Measurements from ENCODE around the gene MLXIPL.
"Not testable (repeated sequence)": the region's sequence is repeated elsewhere in the genome, so short reads cannot be mapped to it uniquely, and the experiment has no call there.

MLXIPL gene

DNA sequence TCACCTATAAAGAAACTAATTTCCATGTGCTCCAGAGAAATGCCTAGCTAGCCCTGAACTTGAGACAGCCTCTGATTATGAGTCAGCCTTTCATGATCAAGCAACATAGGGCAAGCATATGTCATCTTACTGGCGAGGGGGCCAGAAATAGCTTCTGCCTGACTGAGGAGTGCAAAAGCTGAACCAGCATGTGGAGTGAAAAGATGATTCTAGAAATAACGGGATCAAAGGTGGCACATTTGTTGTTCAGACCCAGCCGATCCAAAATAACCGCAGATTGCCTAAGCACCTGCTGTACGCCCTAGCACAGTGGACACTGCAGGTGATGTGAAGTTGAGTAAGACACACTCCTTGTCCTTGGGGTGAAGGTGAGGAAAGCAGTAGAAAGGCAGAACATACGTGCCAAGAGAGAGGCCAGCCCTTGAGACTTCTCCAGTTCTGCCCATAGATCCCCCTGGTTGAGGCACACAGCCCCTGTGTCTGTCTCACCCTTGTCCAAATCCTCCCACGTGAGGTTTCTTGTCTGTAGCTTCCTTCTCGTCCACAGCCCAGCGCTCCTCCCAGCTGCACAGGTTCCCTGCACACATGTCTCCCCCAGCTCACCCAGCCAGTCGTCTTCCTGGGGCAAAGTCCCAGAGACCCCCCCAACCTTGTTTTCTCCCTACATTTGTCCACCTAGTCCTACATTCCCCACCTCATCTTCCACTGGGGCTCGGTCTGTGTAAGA, 64.0 kb downstream of the MLXIPL start:
- H3K36me3 ChIP-seq, result peaks cover 0 to 6% (median 5%) of the 10 kb centered on the region in 11 experiments; a peak in 10 of 22 replicates
- H3K27ac ChIP-seq, result peak overlapping the region in 2 of 11 experiments; percentile 40; a peak in 3 of 22 replicates
- 0 out of 22 replicates have a peak overlapping the region, but pooled peaks of 3 of the 11 experiments have one; percentile 1 to 31 (median 14) for H3K9ac ChIP-seq
- no peak overlapping the region for H3K4me3 ChIP-seq
- no peaks in the 10 kb centered on the region for H3K27me3 ChIP-seq
- H3K4me1 ChIP-seq, result peaks cover 25 to 42% (median 33%) of the 10 kb centered on the region in 10 experiments
- peaks cover 0 to 8% (median 3%) of the 10 kb centered on the region in 11 experiments; a peak in 5 of 22 replicates for H3K9me3 ChIP-seq (replicated peaks in 1 of 11)
- TF ChIP-seq Cebpa-rat (IDR thresholded peaks at IDR 0.05), result no peak
- peaks cover 13 to 18% (median 16%) of the 10 kb centered on the region in 11 experiments; a peak in 20 of 22 replicates for H4K20me1 ChIP-seq
- peak overlapping the region in 10 of 11 experiments; percentile 10 to 80 (median 28); a peak in 12 of 22 replicates for H3K4me2 ChIP-seq

DNA sequence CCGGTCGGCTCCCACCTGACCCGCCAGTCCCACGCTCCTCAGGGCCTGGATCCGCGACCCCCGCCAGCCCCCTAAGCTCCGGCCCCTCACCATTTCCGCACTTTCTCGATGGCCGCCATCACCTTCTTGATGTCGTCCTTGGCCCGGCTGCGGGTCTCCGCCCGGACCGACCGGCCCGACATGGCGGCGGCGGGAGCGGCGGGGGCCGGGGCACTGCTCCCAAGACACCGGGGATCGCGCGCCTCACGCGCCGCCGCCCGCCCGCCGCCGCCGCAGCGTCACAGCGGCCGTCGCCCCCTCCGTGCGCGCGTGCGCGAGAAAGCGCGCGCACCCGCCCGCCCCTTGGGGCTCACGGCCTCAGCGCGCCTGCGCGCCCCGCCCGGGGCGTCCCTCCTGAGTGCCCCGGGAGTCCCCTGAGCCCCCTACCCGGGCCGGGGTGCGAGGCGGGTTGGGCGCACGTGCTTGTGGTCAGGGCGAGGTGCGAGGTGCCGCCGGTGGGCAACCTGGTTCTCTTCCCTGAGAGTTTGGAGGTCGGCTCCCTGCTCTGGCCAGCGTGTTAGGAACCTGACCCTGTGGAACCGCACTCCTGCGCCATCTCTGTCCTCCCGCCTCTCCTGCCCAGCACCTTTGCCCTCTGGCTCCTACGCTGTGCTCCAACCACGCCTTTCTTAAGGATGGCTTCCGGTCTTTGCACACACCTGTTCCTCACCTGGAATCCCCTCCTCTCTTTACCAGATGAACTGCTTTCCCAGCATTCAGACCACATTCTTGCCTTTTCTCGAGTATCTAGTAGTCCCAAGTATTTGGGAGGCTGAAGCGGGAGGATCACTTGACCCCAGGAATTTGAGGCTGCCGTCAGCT, 66.7 kb downstream of the MLXIPL start, which contains the start of gene BCL7B:
TSS of gene BCL7B (minus strand) at position 294 of the 861 bp plus-strand sequence. CDS start at position 182, 112 bp downstream.
- H3K9me3 ChIP-seq (replicated peaks in 1 of 11), result peaks cover 0 to 7% (median 2%) of the 10 kb centered on the region in 11 experiments; a peak in 5 of 22 replicates
- H3K4me3 ChIP-seq, result peak within 1 kb of the TSS; percentile 78 to 95 (median 84)
- TF ChIP-seq Cebpa-rat (IDR thresholded peaks at IDR 0.05), result no peak
- peaks cover 23 to 43% (median 41%) of the 10 kb centered on the region in 11 experiments; a peak in 21 of 22 replicates for H4K20me1 ChIP-seq
- H3K4me1 ChIP-seq, result peaks cover 25 to 53% (median 37%) of the 10 kb centered on the region in 10 experiments
- peak within 1 kb of the TSS; percentile 97 to 100 (median 99) for H3K9ac ChIP-seq
- H3K4me2 ChIP-seq, result peak within 1 kb of the TSS; percentile 88 to 99 (median 95)
- no peaks in the 10 kb centered on the region for H3K27me3 ChIP-seq
- peaks cover 18 to 32% (median 30%) of the 10 kb centered on the region in 11 experiments for H3K36me3 ChIP-seq
- peak within 1 kb of the TSS; percentile 96 to 100 (median 99) for H3K27ac ChIP-seq

DNA sequence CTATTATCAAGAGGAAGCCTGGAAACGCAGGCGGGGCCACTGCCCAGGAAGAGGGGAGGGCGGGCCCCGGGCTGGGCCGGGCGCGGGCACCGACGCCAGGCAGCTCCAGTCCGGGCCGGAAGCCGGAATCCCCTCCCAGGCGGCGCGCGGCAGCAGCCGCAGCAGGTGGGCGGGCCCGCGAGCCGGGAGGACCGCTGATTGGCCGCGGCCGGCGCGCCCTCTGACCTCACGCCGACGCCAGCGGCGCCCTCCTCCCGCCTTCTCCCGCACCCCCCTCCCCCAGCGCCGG, 67.3 kb downstream of the MLXIPL start:
- Histone ChIP-seq H3K27me3 (no peaks in the 10 kb centered on the region), H3K4me2 (peak overlapping the region; percentile 88 to 99 (median 95); a peak in 20 of 22 replicates), H3K9ac (peak overlapping the region; percentile 97 to 100 (median 99)), H3K36me3 (peaks cover 23 to 37% (median 35%) of the 10 kb centered on the region in 11 experiments), H3K9me3 (replicated peaks in 1 of 11) (0 out of 22 replicates have a peak, but pooled peaks cover 0 to 1% (median 0%) of the 10 kb centered on the region in 11 experiments), H3K4me1 (peaks cover 25 to 53% (median 37%) of the 10 kb centered on the region in 10 experiments), H3K4me3 (peak overlapping the region; percentile 78 to 95 (median 84)), H4K20me1 (peaks cover 23 to 49% (median 47%) of the 10 kb centered on the region in 11 experiments; a peak in 21 of 22 replicates), H3K27ac (peak overlapping the region; percentile 96 to 100 (median 99))
- TF ChIP-seq Cebpa-rat (IDR thresholded peaks at IDR 0.05), result no peak

DNA sequence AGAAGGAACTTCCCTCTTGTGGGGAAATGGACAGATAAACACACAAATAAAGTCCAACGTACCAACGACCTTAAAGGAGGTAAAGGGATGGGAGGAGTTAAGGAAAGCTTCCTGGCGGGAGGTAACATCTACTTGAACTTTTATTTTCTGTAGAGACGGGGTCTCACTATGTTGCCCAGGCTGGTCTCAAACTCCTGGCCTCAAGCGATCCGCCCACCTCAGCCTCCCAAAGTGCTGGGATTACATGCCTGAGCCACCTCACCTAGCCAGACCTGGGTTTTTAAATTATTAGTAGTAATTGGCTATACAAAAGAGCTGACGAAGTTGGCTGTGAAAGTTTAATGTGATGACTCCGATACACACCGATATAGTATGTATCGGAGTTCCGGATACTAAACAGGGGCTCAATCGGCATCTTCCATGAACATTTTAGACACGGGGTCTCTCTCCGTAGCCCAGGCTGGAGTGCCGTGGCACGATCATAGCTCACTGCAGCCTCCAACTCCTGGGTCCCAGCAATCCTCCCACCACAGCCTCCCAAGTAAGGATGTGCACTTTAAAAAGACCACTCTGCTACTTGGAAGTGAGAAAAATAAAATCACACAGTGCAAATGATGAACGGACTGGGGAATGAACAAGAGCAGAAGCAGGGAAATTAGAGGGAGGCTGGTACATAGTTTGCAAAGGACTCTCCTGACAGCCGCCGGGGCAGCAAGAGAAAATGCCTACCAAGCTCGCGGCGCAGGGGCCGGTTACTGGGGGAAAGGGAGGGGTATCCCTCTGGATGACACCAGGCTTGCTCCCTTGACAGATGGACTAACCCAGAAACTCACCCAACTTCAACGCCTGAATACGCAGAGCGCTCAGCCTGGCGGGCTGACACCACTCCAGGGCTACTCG, 67.9 kb downstream of the MLXIPL start:
- peaks cover 29 to 43% (median 41%) of the 10 kb centered on the region in 11 experiments for H3K36me3 ChIP-seq
- H4K20me1 ChIP-seq, result peaks cover 23 to 55% (median 53%) of the 10 kb centered on the region in 11 experiments; a peak in 21 of 22 replicates
- H3K4me3 ChIP-seq, result peak overlapping the region; percentile 78 to 95 (median 84)
- no peak for TF ChIP-seq Cebpa-rat (IDR thresholded peaks at IDR 0.05)
- H3K4me2 ChIP-seq, result peak overlapping the region; percentile 88 to 99 (median 95)
- H3K4me1 ChIP-seq, result peaks cover 25 to 53% (median 37%) of the 10 kb centered on the region in 10 experiments
- H3K9me3 ChIP-seq (replicated peaks in 1 of 11), result no peaks in the 10 kb centered on the region
- H3K9ac ChIP-seq, result peak overlapping the region; percentile 97 to 100 (median 99)
- peak overlapping the region; percentile 17 to 100 (median 98); a peak in 21 of 22 replicates for H3K27ac ChIP-seq
- H3K27me3 ChIP-seq, result no peaks in the 10 kb centered on the region

DNA sequence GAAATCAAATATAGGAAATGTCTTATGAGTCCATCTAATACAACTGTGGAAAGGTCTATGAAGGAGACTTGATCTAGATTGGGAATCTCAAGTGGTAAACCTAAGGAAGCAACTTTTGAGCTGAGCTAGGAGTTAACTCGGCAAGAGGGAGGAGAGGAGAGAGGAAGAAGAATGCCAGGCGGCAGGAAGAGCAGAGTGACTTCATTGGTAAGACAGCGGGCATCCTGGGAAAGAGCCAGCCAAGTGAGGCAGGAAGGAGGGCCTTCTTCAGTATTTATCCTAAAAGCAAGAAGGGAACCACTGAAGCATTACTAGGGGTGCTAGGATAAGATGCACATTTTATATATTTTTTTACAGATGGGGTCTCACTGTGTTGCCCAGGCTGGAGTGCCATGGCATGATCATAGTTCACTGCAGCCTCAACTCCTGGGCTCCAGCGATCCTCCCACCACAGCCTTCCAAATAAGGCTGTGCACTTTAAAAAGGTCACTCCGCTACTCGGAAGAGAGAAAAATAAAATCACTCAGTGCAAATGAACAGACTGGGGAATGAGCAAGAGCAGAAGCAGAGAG, 68.8 kb downstream of the MLXIPL start:
- H3K27me3 ChIP-seq, result no peaks in the 10 kb centered on the region
- peak overlapping the region; percentile 97 to 100 (median 99); a peak in 19 of 22 replicates for H3K9ac ChIP-seq
- no peak for TF ChIP-seq Cebpa-rat (IDR thresholded peaks at IDR 0.05)
- peaks cover 23 to 61% (median 58%) of the 10 kb centered on the region in 11 experiments; a peak in 21 of 22 replicates for H4K20me1 ChIP-seq
- H3K27ac ChIP-seq, result peak overlapping the region in 1 of 11 experiments; percentile 56; a peak in 3 of 22 replicates
- H3K4me1 ChIP-seq, result peaks cover 23 to 49% (median 35%) of the 10 kb centered on the region in 10 experiments
- H3K4me3 ChIP-seq, result peak overlapping the region in 8 of 10 experiments; percentile 78 to 95 (median 83); a peak in 14 of 20 replicates
- peak overlapping the region; percentile 88 to 99 (median 95) for H3K4me2 ChIP-seq
- H3K9me3 ChIP-seq (replicated peaks in 1 of 11), result no peaks in the 10 kb centered on the region
- peaks cover 37 to 51% (median 49%) of the 10 kb centered on the region in 11 experiments for H3K36me3 ChIP-seq

DNA sequence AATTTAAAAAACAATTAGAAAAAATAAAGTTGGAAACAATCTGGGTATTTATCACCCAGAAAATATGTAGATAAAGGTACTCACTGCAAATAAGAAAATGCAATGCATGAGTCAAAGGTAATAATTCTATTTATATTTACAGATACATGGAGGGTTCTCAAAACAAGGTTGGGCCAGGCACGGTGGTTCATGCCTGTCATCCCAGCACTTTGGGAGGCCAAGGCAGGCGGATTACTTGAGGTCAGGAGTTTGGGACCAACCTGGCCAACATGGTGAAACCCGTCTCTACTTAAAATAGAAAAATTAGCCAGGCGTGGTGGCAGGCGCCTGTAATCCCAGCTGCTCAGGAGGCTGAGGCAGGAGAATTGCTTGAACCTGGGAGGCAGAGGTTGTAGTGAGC, 74.2 kb downstream of the MLXIPL start:
- Histone ChIP-seq H3K4me1 (peaks cover 0 to 17% (median 3%) of the 10 kb centered on the region in 10 experiments; a peak in 17 of 20 replicates), H3K36me3 (peaks cover 86 to 97% (median 96%) of the 10 kb centered on the region in 11 experiments), H4K20me1 (peaks cover 51 to 96% (median 90%) of the 10 kb centered on the region in 11 experiments; a peak in 21 of 22 replicates)
- H3K27me3 ChIP-seq; H3K4me2 ChIP-seq; H3K27ac ChIP-seq; H3K9me3 ChIP-seq (replicated peaks in 1 of 11); H3K9ac ChIP-seq; H3K4me3 ChIP-seq: not testable (repeated sequence)

DNA sequence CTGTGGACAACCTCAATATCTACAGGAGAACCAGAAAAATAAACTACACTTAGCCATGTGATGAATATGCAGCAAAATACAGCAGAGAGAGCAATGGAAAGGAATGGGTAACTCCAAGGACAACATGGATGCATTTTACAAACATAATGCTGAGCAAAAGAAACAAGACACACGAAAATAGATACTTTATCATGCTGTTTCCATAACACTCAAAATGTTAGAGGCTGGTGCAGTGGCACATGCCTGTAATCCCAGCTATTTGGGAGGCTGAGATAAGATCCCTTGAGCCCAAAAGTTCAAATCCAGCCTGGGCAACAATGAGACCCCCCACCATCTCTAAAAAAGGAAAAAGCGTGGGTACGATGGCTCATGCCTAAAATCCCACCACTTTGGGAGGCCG, 75.1 kb downstream of the MLXIPL start:
- no peak overlapping the region for H3K9ac ChIP-seq
- H3K36me3 ChIP-seq, result peaks cover 84 to 97% (median 96%) of the 10 kb centered on the region in 11 experiments
- no peak overlapping the region for H3K4me3 ChIP-seq
- no peak overlapping the region for H3K4me2 ChIP-seq
- peaks cover 49 to 96% (median 90%) of the 10 kb centered on the region in 11 experiments; a peak in 21 of 22 replicates for H4K20me1 ChIP-seq
- no peak for TF ChIP-seq Cebpa-rat (IDR thresholded peaks at IDR 0.05)
- peaks cover 0 to 9% (median 0%) of the 10 kb centered on the region in 10 experiments; a peak in 1 of 20 replicates for H3K4me1 ChIP-seq
- no peaks in the 10 kb centered on the region for H3K9me3 ChIP-seq (replicated peaks in 1 of 11)
- H3K27ac ChIP-seq, result no peak overlapping the region
- no peaks in the 10 kb centered on the region for H3K27me3 ChIP-seq

All from BLaER1 treated with 17β-estradiol and CSF1 and Interleukin-3, amounts not matched to agents 10 nM and 100 nM (cell line).